Tibial nerve (tissue), 4 donors: ENCODE data around the gene PTPRU. TPM values are rescaled to one million over a fixed set of nuclear protein-coding genes. Genes with fewer than 3 reads are reported as not detected.

ENCODE experiments used
- DNase-seq, 2 donors: peaks; one replicate each; pipeline ENCODE4 v3.0.0-alpha.2; 2019; ENCODE audit warnings: low spot score in 2 of 2
- H3K27ac ChIP-seq, 4 donors: fragments of 200-600 bp; sonication (generic) in 3 of 4; one replicate each; pipeline ENCODE4 v1.5.1; 2017 to 2019; ENCODE audit warnings: mild to moderate bottlenecking in 1 of 4
- H3K27me3 ChIP-seq, 2 donors: fragments of 200-600 bp; sonication (generic) in 1 of 2; one replicate each; pipeline versions ENCODE4 v1.5.1 to v1.6.0; 2017 to 2019
- H3K36me3 ChIP-seq, 3 donors: fragments of 200-600 bp; sonication (generic); one replicate each; pipeline ENCODE4 v1.5.1; 2018 to 2019
- H3K4me1 ChIP-seq, 4 donors: fragments of 200-600 bp; sonication (generic) in 3 of 4; one replicate each; pipeline ENCODE4 v1.5.1; 2017 to 2019
- H3K4me3 ChIP-seq, 4 donors: fragments of 200-600 bp; sonication (generic) in 3 of 4; one replicate each; pipeline ENCODE4 v1.5.1; 2017 to 2019; ENCODE audit warnings: mild to moderate bottlenecking in 1 of 4, moderate library complexity in 1 of 4
- H3K9me3 ChIP-seq, 4 donors: fragments of 200-600 bp; sonication (generic) in 3 of 4; one replicate each; pipeline ENCODE4 v1.5.1; 2017 to 2019
- EP300 ChIP-seq, 2 donors: sonication (generic); formaldehyde crosslinking; IDR thresholded peaks; one replicate each; pipeline ENCODE4 v1.6.1; 2017; ENCODE audit warnings: antibody characterized with exemption in 2 of 2, mild to moderate bottlenecking in 1 of 2
- POLR2A ChIP-seq, 2 donors: fragments of 450-650 bp; IDR thresholded peaks; one replicate each; pipeline ENCODE4 v1.6.1; 2017; ENCODE audit warnings: antibody characterized with exemption in 2 of 2, mild to moderate bottlenecking in 2 of 2, moderate library complexity in 2 of 2
- WGBS, 2 donors: methylation state at CpG; one replicate each; pipeline ENCODE4 v1.1.5; 2018; 5-methylcytosine and 5-hydroxymethylcytosine counted together
- total RNA-seq, 4 donors: library from RNA; depleted of rRNA; stranded (reverse); fragments of >200 nt; gene quantifications; one replicate each; pipeline ENCODE4 v1.1.0, GENCODE V29; 2016
- TF ChIP-seq, protein P1 (sequence below), 5 experiments: fragments of 200-600 bp in 3 of 5; fragments of 450-650 bp in 2 of 5; sonication (generic) in 3 of 5; IDR thresholded peaks; one replicate each; pipeline ENCODE4 v1.5.1; 2016 to 2019; ENCODE audit warnings: antibody characterized with exemption in 5 of 5, mild to moderate bottlenecking in 3 of 5, moderate library complexity in 2 of 5

The PTPRU gene
- total RNA-seq, 4 donors from 2014 or later, result 52.1 to 75.6 (median 63.7) TPM

DNA sequence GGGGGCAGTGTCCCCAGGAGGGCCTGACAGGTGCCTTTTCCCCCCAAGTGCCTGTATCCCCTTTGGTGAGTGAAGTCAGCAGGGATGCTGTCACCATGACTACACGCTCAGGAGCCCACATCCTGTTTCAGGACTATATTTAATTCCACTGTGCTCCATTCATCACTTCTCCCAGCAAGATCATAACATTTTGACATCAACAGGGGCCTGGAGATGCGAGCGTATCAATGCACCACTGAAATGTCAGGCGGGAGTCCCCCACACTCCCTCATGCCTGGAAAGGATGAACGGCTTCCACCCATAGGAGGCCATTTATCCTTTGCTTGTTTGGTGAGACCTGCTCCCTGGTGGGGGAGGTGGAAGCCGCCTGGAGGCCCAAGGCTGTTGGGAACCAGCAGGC is 119.1 kb downstream of the PTPRU start:
- Histone ChIP-seq H3K4me3 (no peak overlapping the region), H3K4me1 (no peaks in the 10 kb centered on the region), H3K9me3 (peaks cover 0 to 6% (median 0%) of the 10 kb centered on the region in 4 donors), H3K27me3 (no peaks in the 10 kb centered on the region), H3K36me3 (no peaks in the 10 kb centered on the region), H3K27ac (no peak overlapping the region)
- WGBS, 2 donors, result 71 to 76% methylated on average over 5 to 6 of the region's 6 CpGs
- TF ChIP-seq POLR2A (IDR thresholded peaks at IDR 0.05) (no peak), EP300 (IDR thresholded peaks at IDR 0.05) (no peak)
- TF ChIP-seq, protein P1, sequence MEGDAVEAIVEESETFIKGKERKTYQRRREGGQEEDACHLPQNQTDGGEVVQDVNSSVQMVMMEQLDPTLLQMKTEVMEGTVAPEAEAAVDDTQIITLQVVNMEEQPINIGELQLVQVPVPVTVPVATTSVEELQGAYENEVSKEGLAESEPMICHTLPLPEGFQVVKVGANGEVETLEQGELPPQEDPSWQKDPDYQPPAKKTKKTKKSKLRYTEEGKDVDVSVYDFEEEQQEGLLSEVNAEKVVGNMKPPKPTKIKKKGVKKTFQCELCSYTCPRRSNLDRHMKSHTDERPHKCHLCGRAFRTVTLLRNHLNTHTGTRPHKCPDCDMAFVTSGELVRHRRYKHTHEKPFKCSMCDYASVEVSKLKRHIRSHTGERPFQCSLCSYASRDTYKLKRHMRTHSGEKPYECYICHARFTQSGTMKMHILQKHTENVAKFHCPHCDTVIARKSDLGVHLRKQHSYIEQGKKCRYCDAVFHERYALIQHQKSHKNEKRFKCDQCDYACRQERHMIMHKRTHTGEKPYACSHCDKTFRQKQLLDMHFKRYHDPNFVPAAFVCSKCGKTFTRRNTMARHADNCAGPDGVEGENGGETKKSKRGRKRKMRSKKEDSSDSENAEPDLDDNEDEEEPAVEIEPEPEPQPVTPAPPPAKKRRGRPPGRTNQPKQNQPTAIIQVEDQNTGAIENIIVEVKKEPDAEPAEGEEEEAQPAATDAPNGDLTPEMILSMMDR (IDR thresholded peaks at IDR 0.05), result no peak
- no peak for DNase-seq

DNA sequence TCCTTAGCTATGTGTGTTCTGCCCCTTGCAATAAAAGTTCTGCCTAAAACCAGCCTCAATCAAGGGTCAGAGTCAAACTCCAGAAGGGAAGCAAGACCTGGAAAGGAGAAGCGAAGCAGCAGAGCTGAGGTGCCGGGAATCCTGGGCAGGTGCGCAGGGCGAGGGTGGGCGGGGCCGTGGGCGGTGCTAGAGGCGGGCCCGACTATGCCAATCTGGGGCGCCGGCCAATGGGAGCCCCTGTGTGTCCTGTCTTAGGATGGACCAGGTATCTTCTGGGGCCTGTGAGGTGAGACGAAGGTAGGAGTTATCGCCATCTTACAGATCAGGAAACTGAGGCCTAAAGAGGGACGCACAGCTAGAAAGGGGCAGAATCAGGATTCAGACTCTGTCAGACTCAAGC is 120.3 kb downstream of the PTPRU start:
- no peaks in the 10 kb centered on the region for H3K36me3 ChIP-seq
- DNase-seq, result no peak
- no peak overlapping the region for H3K27ac ChIP-seq
- H3K4me1 ChIP-seq, result no peaks in the 10 kb centered on the region
- no peak overlapping the region for H3K4me3 ChIP-seq
- peaks cover 0 to 6% (median 0%) of the 10 kb centered on the region in 4 donors for H3K9me3 ChIP-seq
- no peaks in the 10 kb centered on the region for H3K27me3 ChIP-seq
- TF ChIP-seq POLR2A (IDR thresholded peaks at IDR 0.05) (no peak), EP300 (IDR thresholded peaks at IDR 0.05) (no peak)
- TF ChIP-seq, protein P1 (IDR thresholded peaks at IDR 0.05), result no peak
- WGBS, 2 donors, result 72 to 75% methylated on average over 14 of the region's 14 CpGs

DNA sequence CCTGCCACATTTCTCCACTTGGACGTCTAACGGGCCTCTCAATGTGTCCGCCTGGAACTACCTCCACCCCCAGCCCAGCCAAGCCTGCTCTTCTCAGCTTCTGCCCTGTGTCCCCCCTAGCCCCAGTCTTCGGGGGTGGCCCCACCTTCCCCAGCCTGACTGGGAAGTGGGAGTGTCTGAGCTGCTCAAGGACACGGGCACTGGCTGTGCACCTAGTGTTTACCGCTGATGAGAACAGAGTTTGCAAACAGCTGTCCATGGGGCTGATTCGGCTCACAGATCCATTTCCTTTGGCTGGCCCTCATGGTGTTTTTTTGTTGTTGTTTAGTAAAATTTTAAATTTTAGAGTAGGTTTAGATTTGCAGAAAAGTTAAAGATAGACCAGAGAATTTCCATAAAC is 121.1 kb downstream of the PTPRU start:
- Histone ChIP-seq H3K4me3 (no peak overlapping the region), H3K27ac (no peak overlapping the region), H3K27me3 (no peaks in the 10 kb centered on the region), H3K4me1 (no peaks in the 10 kb centered on the region), H3K9me3 (peaks cover 0 to under 1% (median 0%) of the 10 kb centered on the region in 4 donors), H3K36me3 (no peaks in the 10 kb centered on the region)
- 67 to 70% methylated on average over 7 of the region's 7 CpGs for WGBS, 2 donors
- no peak for DNase-seq
- no peak for TF ChIP-seq EP300 (IDR thresholded peaks at IDR 0.05)
- TF ChIP-seq POLR2A (IDR thresholded peaks at IDR 0.05), result no peak
- TF ChIP-seq, protein P1 (IDR thresholded peaks at IDR 0.05), result no peak

DNA sequence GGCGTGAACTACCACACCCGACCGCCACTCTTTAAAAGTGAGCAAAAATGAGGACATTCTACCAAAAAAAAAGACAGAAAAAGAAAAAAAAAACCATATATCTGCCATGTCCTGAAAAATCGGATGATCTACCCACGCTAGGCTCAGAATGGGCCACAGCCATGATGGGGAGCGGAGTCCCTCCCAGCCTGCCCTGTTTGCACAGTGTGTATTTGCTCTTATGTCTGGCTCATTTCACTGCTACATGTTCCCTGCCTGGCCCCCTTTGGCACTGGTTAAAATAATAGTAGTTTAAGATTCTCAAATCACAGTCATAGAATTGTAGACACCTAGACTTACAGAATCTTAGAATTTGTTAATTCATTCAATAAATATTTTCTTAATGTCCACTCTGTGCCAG is 121.9 kb downstream of the PTPRU start:
- no peak overlapping the region for H3K27ac ChIP-seq
- H3K27me3 ChIP-seq, result no peaks in the 10 kb centered on the region
- WGBS, 2 donors, result 87 to 91% methylated on average over 6 of the region's 6 CpGs
- H3K9me3 ChIP-seq, result no peaks in the 10 kb centered on the region
- no peak overlapping the region for H3K4me3 ChIP-seq
- H3K36me3 ChIP-seq, result no peaks in the 10 kb centered on the region
- no peak for DNase-seq
- no peak for TF ChIP-seq EP300 (IDR thresholded peaks at IDR 0.05)
- no peak for TF ChIP-seq POLR2A (IDR thresholded peaks at IDR 0.05)
- TF ChIP-seq, protein P1 (IDR thresholded peaks at IDR 0.05), result no peak
- H3K4me1 ChIP-seq, result no peaks in the 10 kb centered on the region

DNA sequence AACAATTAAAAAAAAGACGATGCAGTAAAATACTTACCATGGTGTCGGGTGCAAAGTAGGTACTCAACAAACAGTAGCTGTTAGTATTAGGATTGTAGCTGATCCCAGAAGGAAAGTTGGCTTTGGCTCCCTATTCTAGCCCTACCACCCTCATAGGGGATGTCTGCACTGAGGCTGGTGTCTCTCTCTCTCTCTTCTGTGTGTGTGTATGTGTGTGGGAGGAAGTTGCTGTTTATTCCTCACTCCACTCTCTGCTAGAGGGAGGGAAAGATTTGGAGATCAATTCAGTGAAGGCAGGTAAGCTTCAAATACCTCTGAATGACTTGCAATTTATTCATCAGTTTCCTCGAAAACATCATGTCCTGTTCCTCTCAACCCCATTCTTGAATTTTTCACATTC is 124.4 kb downstream of the PTPRU start:
- H3K36me3 ChIP-seq, result no peaks in the 10 kb centered on the region
- DNase-seq, result no peak
- no peaks in the 10 kb centered on the region for H3K27me3 ChIP-seq
- no peak overlapping the region for H3K27ac ChIP-seq
- H3K4me1 ChIP-seq, result no peaks in the 10 kb centered on the region
- 84 to 86% methylated on average over 3 of the region's 3 CpGs for WGBS, 2 donors
- no peaks in the 10 kb centered on the region for H3K9me3 ChIP-seq
- TF ChIP-seq, protein P1 (IDR thresholded peaks at IDR 0.05), result no peak
- TF ChIP-seq EP300 (IDR thresholded peaks at IDR 0.05) (no peak), POLR2A (IDR thresholded peaks at IDR 0.05) (no peak)
- H3K4me3 ChIP-seq, result no peak overlapping the region
